Stimulated activated CD4-positive, alpha-beta T cell treated with anti-CD3 and anti-CD28 coated beads, Interleukin-2, amount 100 ng/mL, for 48 hours (primary cell): ENCODE results near the gene PTPRG.

Experiments
- DNase-seq, 2 donors: peaks; one replicate each; pipeline ENCODE4 v3.0.0-alpha.2; 2020

PTPRG gene

GRCh38 chr3:61624300-61624699 is 62.9 kb downstream of the PTPRG start:
- no peak for DNase-seq

- no peak for DNase-seq
These were observed 64.1 kb downstream of the PTPRG start for GRCh38 chr3:61625429-61625828.

GRCh38 chr3:61626484-61626883 is 65.1 kb downstream of the PTPRG start:
- DNase-seq: no peak

- no peak for DNase-seq
These were observed 66.4 kb downstream of the PTPRG start for GRCh38 chr3:61627768-61628185.

- DNase-seq: no peak
These were observed 67.3 kb downstream of the PTPRG start for GRCh38 chr3:61628636-61629035.

GRCh38 chr3:61629442-61629841 is 68.1 kb downstream of the PTPRG start:
- DNase-seq: no peak

GRCh38 chr3:61631108-61631769 is 69.9 kb downstream of the PTPRG start:
- no peak for DNase-seq

GRCh38 chr3:61632568-61633175 is 71.3 kb downstream of the PTPRG start:
- DNase-seq: no peak

- DNase-seq: no peak
These were observed 73.3 kb downstream of the PTPRG start for GRCh38 chr3:61634678-61635077.

GRCh38 chr3:61637088-61638051 is 76.0 kb downstream of the PTPRG start:
- no peak for DNase-seq

- no peak for DNase-seq
These were observed 77.4 kb downstream of the PTPRG start for GRCh38 chr3:61638741-61639140.

GRCh38 chr3:61639991-61640390 is 78.6 kb downstream of the PTPRG start:
- no peak for DNase-seq

- DNase-seq: no peak
These were observed 83.8 kb downstream of the PTPRG start for GRCh38 chr3:61645148-61645547.

GRCh38 chr3:61646360-61646759 is 85.0 kb downstream of the PTPRG start:
- DNase-seq: no peak

- no peak for DNase-seq
These were observed 85.6 kb downstream of the PTPRG start for GRCh38 chr3:61646851-61647525.

GRCh38 chr3:61648481-61648880 is 87.1 kb downstream of the PTPRG start:
- DNase-seq: no peak

GRCh38 chr3:61649381-61650170 is 88.2 kb downstream of the PTPRG start:
- DNase-seq: no peak

- DNase-seq: no peak
These were observed 88.9 kb downstream of the PTPRG start for GRCh38 chr3:61650276-61650675.

- no peak for DNase-seq
These were observed 89.5 kb downstream of the PTPRG start for GRCh38 chr3:61650719-61651410.

- no peak for DNase-seq
These were observed 96.3 kb downstream of the PTPRG start for GRCh38 chr3:61657689-61658088.

- no peak for DNase-seq
These were observed 101.5 kb downstream of the PTPRG start for GRCh38 chr3:61662861-61663260.
